ENCODE data around the gene FRMD3.
"Not testable (repeated sequence)": the region's sequence is repeated elsewhere in the genome, so short reads cannot be mapped to it uniquely, and the experiment has no call there.

DNA sequence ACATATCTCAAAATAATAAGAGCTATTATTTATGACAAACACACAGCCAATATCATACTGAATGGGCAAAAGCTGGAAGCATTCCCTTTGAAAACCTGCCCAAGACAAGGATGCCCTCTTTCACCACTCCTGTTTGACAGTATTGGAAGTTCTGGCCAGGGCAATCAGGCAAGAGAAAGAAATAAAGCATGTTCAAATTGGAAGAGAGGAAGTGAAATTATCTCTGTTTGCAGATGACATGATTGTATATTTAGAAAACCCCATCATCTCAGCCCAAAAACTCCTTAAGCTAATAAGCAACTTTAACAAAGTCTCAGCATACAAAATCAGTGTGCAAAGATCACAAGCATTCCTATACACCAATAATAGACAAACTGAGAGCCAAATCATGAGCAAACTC is 20.2 kb downstream of the FRMD3 start:
- TF ChIP-seq POLR2A (IDR thresholded peaks at IDR 0.05), result not testable (repeated sequence)
- TF ChIP-seq, protein P1, sequence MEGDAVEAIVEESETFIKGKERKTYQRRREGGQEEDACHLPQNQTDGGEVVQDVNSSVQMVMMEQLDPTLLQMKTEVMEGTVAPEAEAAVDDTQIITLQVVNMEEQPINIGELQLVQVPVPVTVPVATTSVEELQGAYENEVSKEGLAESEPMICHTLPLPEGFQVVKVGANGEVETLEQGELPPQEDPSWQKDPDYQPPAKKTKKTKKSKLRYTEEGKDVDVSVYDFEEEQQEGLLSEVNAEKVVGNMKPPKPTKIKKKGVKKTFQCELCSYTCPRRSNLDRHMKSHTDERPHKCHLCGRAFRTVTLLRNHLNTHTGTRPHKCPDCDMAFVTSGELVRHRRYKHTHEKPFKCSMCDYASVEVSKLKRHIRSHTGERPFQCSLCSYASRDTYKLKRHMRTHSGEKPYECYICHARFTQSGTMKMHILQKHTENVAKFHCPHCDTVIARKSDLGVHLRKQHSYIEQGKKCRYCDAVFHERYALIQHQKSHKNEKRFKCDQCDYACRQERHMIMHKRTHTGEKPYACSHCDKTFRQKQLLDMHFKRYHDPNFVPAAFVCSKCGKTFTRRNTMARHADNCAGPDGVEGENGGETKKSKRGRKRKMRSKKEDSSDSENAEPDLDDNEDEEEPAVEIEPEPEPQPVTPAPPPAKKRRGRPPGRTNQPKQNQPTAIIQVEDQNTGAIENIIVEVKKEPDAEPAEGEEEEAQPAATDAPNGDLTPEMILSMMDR (IDR thresholded peaks at IDR 0.05), result not testable (repeated sequence)

Measured in lower leg skin (tissue), 3 donors.